AML-193 (cell line): ENCODE data around the gene MATN3.

Source experiments
- DNase-seq, 2 experiments: peaks; one replicate each; lab custom pipeline; 2025; lab: John Stamatoyannopoulos, UW

MATN3 gene

GRCh38 chr2:20037660-20038059, 25.2 kb upstream of the MATN3 start:
- DNase-seq: no peak

GRCh38 chr2:20035955-20036666, 23.6 kb upstream of the MATN3 start:
- DNase-seq: peak in 1 of 2 experiments; percentile 9

GRCh38 chr2:20034821-20035220, 22.4 kb upstream of the MATN3 start:
- no peak for DNase-seq

- no peak for DNase-seq
These were observed 21.8 kb upstream of the MATN3 start for GRCh38 chr2:20034218-20034617.

- no peak for DNase-seq
These were observed 20.9 kb upstream of the MATN3 start for GRCh38 chr2:20033322-20033721.

- no peak for DNase-seq
These were observed 17.8 kb upstream of the MATN3 start for GRCh38 chr2:20030224-20030623.

GRCh38 chr2:20027705-20028434, 15.4 kb upstream of the MATN3 start:
- no peak for DNase-seq

GRCh38 chr2:20027260-20027677, 14.8 kb upstream of the MATN3 start:
- no peak for DNase-seq

GRCh38 chr2:20025065-20025786, 12.8 kb upstream of the MATN3 start:
- no peak for DNase-seq

- no peak for DNase-seq
These were observed 11.2 kb upstream of the MATN3 start for GRCh38 chr2:20023688-20024087.

- no peak for DNase-seq
These were observed 9.0 kb upstream of the MATN3 start for GRCh38 chr2:20021405-20022009.

- DNase-seq: no peak
These were observed 7.3 kb upstream of the MATN3 start for GRCh38 chr2:20019747-20020146.

- DNase-seq: no peak
These were observed 6.2 kb upstream of the MATN3 start for GRCh38 chr2:20018601-20019152.

- no peak for DNase-seq
These were observed 3.9 kb upstream of the MATN3 start for GRCh38 chr2:20016346-20016745.

GRCh38 chr2:20015482-20016083, 3.1 kb upstream of the MATN3 start:
- DNase-seq: peak; percentile 19 to 26

GRCh38 chr2:20013126-20013849, 820 bp upstream of the MATN3 start:
- DNase-seq: no peak

GRCh38 chr2:20012032-20012281, 511 bp downstream of the MATN3 start:
- DNase-seq: no peak

GRCh38 chr2:20011276-20012031, 1.0 kb downstream of the MATN3 start:
- no peak for DNase-seq

GRCh38 chr2:20008703-20009102, 3.8 kb downstream of the MATN3 start:
- no peak for DNase-seq

- DNase-seq: no peak
These were observed 6.5 kb downstream of the MATN3 start for GRCh38 chr2:20005891-20006470.
